NCI-H1694 (cell line): ENCODE measurements around the gene ULK4.
"Not testable (repeated sequence)": the region's sequence is repeated elsewhere in the genome, so short reads cannot be mapped to it uniquely, and the experiment has no call there.

Experiments used
- DNase-seq: peaks from one replicate; lab custom pipeline; 2025; lab: John Stamatoyannopoulos, UW

Gene ULK4

GRCh38 chr3:41768363-41768762, 193.5 kb downstream of the ULK4 start:
- peak; percentile 48 for DNase-seq

- DNase-seq = not testable (repeated sequence)
Measured at GRCh38 chr3:41762867-41763266, 199.0 kb downstream of the ULK4 start.

- no peak for DNase-seq
Measured at GRCh38 chr3:41753651-41754050, 208.3 kb downstream of the ULK4 start.

GRCh38 chr3:41751597-41751996, 210.3 kb downstream of the ULK4 start:
- DNase-seq = no peak

GRCh38 chr3:41749988-41750387, 211.9 kb downstream of the ULK4 start:
- no peak for DNase-seq

- DNase-seq = no peak
Measured at GRCh38 chr3:41746215-41746614, 215.7 kb downstream of the ULK4 start.

GRCh38 chr3:41742121-41742520, 219.8 kb downstream of the ULK4 start:
- no peak for DNase-seq

GRCh38 chr3:41740374-41740886, 221.5 kb downstream of the ULK4 start:
- DNase-seq = no peak

GRCh38 chr3:41726891-41727290, 235.0 kb downstream of the ULK4 start:
- no peak for DNase-seq

GRCh38 chr3:41717641-41718040, 244.3 kb downstream of the ULK4 start:
- DNase-seq = no peak

- DNase-seq = no peak
Measured at GRCh38 chr3:41716471-41716870, 245.4 kb downstream of the ULK4 start.

- DNase-seq = no peak
Measured at GRCh38 chr3:41715376-41715775, 246.5 kb downstream of the ULK4 start.

GRCh38 chr3:41711651-41712050, 250.3 kb downstream of the ULK4 start:
- DNase-seq = no peak

- DNase-seq = no peak
Measured at GRCh38 chr3:41710646-41711388, 251.1 kb downstream of the ULK4 start.

- DNase-seq = not testable (repeated sequence)
Measured at GRCh38 chr3:41709213-41709612, 252.7 kb downstream of the ULK4 start.

GRCh38 chr3:41708176-41708575, 253.7 kb downstream of the ULK4 start:
- no peak for DNase-seq

- no peak for DNase-seq
Measured at GRCh38 chr3:41705893-41706292, 256.0 kb downstream of the ULK4 start.

GRCh38 chr3:41701191-41701698, 260.7 kb downstream of the ULK4 start:
- DNase-seq = no peak

- no peak for DNase-seq
Measured at GRCh38 chr3:41700155-41700554, 261.7 kb downstream of the ULK4 start.

- no peak for DNase-seq
Measured at GRCh38 chr3:41698898-41699297, 263.0 kb downstream of the ULK4 start.

- no peak for DNase-seq
Measured at GRCh38 chr3:41697702-41698101, 264.2 kb downstream of the ULK4 start.

- DNase-seq = not testable (repeated sequence)
Measured at GRCh38 chr3:41695806-41696205, 266.1 kb downstream of the ULK4 start.

- DNase-seq = no peak
Measured at GRCh38 chr3:41693799-41694198, 268.1 kb downstream of the ULK4 start.
